LHCN-M2 (cell line): ENCODE measurements around the gene DPF3. TPM values are rescaled to one million over a fixed set of nuclear protein-coding genes. Genes with fewer than 3 reads are reported as not detected.

Experiments used
- DNase-seq: peaks from one replicate; pipeline ENCODE4 v3.0.0-alpha.2; 2012; ENCODE audit warnings: low read depth
- total RNA-seq: library from RNA; depleted of rRNA; stranded (reverse); fragments of >200 nt; gene quantifications from 2 replicates; pipeline ENCODE4 v1.2.3, GENCODE V29; 2014

DPF3 gene
- total RNA-seq, 1 experiment from 2014 or later, result 9.5 TPM

GRCh38 chr14:72742838-72743195 is 151.1 kb downstream of the DPF3 start:
- DNase-seq, result no peak

GRCh38 chr14:72742118-72742837 is 151.6 kb downstream of the DPF3 start:
- no peak for DNase-seq

GRCh38 chr14:72741826-72742117 is 152.1 kb downstream of the DPF3 start:
- DNase-seq, result no peak

DNA sequence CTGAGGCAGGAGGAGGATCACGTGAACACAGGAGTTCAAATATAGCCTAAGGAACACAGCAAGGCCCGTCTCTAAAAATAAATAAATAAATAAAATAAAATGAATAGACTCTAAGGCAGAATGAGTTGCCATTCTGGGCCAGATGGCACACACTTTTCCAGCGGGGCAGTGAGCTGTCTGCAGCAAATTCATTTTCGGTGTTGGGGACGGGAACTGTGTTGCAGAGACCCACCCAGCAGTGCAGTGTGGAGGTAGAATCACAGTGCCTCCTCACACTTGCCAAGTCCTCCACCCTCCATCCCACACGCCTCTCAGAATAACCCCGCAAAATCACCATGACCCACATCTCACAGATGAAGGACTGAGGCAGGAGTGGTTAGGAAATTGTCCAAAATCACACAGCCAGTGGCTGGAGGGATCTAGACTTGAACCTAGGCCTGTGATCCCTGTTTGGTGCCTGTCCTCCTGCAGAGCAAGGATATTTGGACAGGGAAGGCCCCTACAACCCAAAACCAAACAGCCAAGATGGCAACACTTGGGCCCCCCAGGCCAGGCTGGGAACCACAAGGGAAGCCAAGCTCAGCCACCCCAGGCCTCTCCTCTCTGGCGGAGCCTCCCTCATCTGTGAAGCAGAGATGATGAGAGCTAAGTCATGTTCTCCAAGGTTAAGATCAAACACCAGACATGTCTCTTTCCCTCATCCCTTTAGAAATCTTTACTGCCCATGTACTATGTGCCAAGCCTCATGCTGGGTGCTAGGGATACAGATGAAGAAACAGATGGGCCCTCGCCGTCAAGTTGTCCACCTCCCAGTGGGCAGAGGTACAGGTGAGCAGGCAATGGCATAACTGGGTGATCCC is 152.7 kb downstream of the DPF3 start:
- DNase-seq, result no peak

DNA sequence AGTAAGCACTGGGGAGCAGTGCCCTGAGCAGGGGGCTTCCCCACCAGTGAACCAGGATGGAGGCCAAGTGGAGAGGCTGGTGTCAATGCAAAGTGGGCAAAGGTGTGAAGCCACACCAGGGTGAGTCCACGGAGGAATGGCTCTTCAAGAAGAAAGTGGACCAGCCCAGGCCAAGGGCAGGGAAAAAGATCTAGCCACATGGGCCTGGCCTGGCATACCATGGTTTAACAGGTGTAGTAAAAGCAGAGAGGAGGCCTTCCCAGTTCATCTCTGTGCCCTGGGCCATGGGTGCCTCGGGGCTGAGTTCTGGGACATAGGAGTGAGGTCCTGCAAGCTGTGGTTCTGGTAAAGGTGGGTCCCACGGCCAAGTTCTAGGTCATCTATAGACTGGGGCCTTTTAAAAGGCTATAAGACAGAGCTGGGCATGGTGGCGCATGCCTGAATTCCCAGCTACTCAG is 153.4 kb downstream of the DPF3 start:
- no peak for DNase-seq

GRCh38 chr14:72739446-72740405 is 154.2 kb downstream of the DPF3 start:
- DNase-seq, result no peak

DNA sequence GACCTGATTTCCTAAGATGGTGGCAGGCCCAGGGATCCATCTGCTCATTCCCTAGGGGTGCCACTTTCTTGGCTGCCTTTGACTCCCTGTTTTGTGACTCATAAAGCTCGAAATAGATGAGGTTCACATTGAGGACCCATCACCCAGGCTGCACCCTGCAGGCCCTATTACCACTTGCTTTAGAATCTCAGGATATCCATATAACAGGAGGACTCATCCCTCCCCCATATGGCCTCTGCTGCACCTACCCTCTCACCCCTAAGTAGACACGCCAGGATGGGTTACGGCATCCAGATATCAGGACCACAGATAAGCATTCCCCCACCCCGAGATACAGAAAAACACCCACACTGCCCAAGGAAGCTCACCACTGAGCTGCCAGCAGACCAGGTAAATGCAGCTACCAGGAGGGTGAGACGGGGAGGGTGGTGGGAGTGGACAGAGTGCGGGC is 155.7 kb downstream of the DPF3 start:
- peak; percentile 32 for DNase-seq

- no peak for DNase-seq
Measured at GRCh38 chr14:72737560-72737943, 156.3 kb downstream of the DPF3 start.

GRCh38 chr14:72736786-72737559 is 156.9 kb downstream of the DPF3 start:
- DNase-seq, result no peak

DNA sequence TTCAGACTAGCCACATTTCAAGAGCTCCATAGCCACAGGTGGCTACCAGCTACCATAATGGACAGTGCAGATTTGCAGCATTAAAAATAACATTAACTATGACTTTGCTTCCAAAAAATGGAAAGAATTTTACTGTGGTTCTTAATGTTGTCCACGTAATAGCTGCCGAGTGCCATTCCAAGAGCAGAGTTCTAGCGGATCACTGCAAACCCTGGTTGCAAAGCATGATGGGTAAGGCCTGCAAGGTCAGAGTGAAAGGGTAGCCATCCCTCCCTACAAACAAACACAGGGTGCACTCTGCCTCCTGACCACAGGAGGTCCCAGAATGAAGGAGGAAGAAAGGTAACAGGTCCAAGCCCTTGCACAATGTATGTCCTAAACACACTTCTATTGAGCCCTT is 157.6 kb downstream of the DPF3 start:
- DNase-seq, result peak; percentile 68

DNA sequence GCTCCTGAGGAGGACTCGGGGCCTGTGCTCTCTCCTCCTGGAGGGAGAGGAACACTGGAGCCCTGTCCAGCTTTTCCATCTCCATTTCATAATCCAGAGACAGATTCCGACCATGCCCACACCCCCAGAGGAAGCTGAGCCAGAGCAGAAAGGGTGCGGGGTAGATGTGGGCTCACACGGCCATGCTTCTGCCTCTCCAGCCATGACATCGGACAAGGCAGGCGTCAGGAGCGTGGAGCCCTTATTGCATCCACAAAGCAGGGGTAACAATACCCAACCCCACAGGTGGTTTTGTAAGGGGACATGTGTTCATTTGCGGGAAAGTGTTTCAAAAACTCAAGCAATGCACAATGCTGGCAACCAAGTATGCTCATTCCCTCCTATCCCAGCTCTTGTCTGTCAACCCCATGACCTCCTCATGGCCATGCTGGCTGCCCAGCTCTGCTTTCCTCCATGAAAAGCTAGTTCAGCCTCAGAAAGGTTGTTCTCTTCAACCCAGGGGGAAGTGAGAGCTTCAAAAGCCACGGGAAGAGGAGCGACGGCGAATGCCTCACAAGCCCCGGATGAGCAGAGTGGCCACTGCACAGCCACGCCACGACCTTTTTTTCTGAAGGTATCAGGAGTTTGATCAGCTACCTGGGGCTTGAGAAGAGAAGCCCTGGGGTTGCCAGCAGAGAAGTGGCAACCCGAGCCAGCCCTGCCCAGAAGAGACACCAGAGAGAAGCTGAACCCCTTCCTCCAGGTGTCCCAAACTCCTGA is 161.7 kb downstream of the DPF3 start:
- no peak for DNase-seq

GRCh38 chr14:72731252-72732020 is 162.5 kb downstream of the DPF3 start:
- no peak for DNase-seq

DNA sequence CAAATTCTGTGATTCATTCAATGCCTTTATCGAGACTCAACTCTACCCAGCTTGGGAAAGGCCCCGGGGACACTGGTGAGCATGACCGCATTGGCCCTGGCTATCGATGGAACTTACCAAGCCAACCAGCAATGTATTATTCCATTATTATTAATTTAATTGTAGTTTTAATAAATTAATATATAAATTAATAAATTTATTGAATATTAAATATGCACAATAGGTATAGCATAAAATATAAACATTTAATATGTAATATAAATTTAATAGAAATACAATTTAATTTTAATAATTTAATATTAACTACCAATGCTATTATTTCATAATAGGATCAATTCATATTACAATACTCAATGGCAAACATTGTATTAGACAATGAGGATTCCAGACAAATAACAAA is 163.4 kb downstream of the DPF3 start:
- DNase-seq, result no peak

DNA sequence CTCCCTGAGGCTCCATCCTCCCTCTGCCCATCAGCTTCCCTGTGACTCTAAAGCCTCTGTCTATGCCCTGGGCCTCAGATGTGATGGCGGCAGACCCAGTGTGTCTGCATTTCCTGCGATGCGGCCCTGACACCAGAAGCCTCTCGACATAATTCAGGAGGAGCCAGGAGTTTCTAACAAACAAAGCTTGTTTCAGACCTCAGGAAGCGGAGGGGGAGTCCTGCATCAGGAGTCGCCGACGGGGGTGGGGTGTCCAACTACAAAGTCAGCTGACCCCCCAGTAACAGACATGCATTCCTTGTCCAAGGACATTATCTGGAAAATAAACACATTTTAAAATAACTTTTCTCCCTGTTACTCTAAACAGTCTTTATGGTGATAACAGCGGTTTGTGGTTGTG is 167.5 kb downstream of the DPF3 start:
- no peak for DNase-seq

DNA sequence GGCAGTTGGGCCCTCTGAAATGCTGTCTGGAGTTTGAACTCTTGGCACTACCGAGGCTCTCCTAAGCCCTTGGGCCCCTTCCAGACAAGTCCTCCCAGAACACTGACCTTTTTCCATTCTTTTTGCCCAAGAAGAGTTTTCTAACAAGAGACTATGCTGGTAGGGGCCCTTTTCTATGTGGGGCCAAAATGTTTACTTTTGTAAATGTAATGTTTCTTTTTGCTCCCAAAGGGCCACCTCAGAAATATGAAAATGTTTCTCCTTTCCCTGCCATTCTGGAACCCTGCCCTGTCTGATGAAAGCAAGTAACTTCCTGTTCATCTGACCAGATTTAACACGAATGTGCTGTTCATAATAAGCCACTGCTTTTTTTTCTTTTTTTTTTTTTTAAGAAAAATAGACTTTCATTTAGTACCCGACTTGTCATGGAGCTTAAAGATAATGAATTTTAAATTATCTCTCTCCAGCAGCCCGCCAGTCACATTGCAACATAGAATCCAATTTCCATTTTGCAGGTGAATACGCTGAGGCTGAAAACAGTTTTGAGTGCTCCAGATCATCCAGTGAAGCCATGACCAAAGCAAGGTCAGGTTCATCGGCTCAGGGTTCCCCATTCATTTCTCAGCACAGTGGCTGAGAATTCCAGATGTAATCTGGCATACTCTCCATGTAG is 169.9 kb downstream of the DPF3 start:
- DNase-seq, result no peak

GRCh38 chr14:72722201-72722785 is 171.6 kb downstream of the DPF3 start:
- no peak for DNase-seq

GRCh38 chr14:72721083-72721482 is 172.8 kb downstream of the DPF3 start:
- peak; percentile 19 for DNase-seq

GRCh38 chr14:72717220-72717619 is 176.7 kb downstream of the DPF3 start:
- DNase-seq, result no peak

DNA sequence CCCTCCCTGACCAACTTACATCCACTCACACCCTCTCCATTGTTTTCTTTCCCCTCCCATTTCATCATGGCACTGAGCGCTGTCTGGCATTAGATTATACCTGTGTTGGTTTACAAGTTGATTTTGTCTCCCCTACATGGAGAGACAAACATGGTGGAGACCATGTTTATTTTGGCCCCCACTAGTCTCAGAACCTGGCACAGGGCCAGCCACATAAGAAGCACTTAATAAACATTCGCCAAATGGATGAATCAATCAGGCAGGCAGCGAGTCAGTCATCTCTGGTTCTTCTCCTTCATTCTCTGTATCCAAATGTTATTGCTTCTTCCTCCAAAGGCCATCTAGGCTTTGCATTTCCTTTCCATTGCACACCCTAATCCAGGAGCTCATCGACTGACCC is 177.4 kb downstream of the DPF3 start:
- no peak for DNase-seq
